Measurements from ENCODE around the gene ADAMTS12.
"Not testable (repeated sequence)": the region's sequence is repeated elsewhere in the genome, so short reads cannot be mapped to it uniquely, and the experiment has no call there.

Gene ADAMTS12

GRCh38 chr5:33582417-33582816 is 309.4 kb downstream of the ADAMTS12 start:
- DNase-seq (ENCODE audit: low read depth): no peak

- DNase-seq (ENCODE audit: low read depth): no peak
Observed at GRCh38 chr5:33579789-33580188, 312.0 kb downstream of the ADAMTS12 start.

- DNase-seq (ENCODE audit: low read depth): no peak
Observed at GRCh38 chr5:33579152-33579551, 312.6 kb downstream of the ADAMTS12 start.

GRCh38 chr5:33576726-33577590 is 314.8 kb downstream of the ADAMTS12 start:
- DNase-seq (ENCODE audit: low read depth): no peak

GRCh38 chr5:33565324-33565723 is 326.5 kb downstream of the ADAMTS12 start:
- no peak for DNase-seq (ENCODE audit: low read depth)

- DNase-seq (ENCODE audit: low read depth): no peak
Observed at GRCh38 chr5:33563983-33564908, 327.5 kb downstream of the ADAMTS12 start.

GRCh38 chr5:33563530-33563929 is 328.3 kb downstream of the ADAMTS12 start:
- no peak for DNase-seq (ENCODE audit: low read depth)

- no peak for DNase-seq (ENCODE audit: low read depth)
Observed at GRCh38 chr5:33558489-33558888, 333.3 kb downstream of the ADAMTS12 start.

- no peak for DNase-seq (ENCODE audit: low read depth)
Observed at GRCh38 chr5:33557605-33558004, 334.2 kb downstream of the ADAMTS12 start.

GRCh38 chr5:33556330-33557328 is 335.2 kb downstream of the ADAMTS12 start:
- DNase-seq (ENCODE audit: low read depth): no peak

- no peak for DNase-seq (ENCODE audit: low read depth)
Observed at GRCh38 chr5:33549982-33550567, 341.7 kb downstream of the ADAMTS12 start.

GRCh38 chr5:33539790-33540189 is 352.0 kb downstream of the ADAMTS12 start:
- DNase-seq (ENCODE audit: low read depth): not testable (repeated sequence)

- no peak for DNase-seq (ENCODE audit: low read depth)
Observed at GRCh38 chr5:33539212-33539611, 352.6 kb downstream of the ADAMTS12 start.

- DNase-seq (ENCODE audit: low read depth): no peak
Observed at GRCh38 chr5:33538201-33538600, 353.6 kb downstream of the ADAMTS12 start.

GRCh38 chr5:33537240-33537639 is 354.6 kb downstream of the ADAMTS12 start:
- no peak for DNase-seq (ENCODE audit: low read depth)

GRCh38 chr5:33536802-33537201 is 355.0 kb downstream of the ADAMTS12 start:
- DNase-seq (ENCODE audit: low read depth): no peak

GRCh38 chr5:33531824-33532223 is 360.0 kb downstream of the ADAMTS12 start:
- DNase-seq (ENCODE audit: low read depth): no peak

- no peak for DNase-seq (ENCODE audit: low read depth)
Observed at GRCh38 chr5:33531037-33531298, 360.8 kb downstream of the ADAMTS12 start.

- DNase-seq (ENCODE audit: low read depth): no peak
Observed at GRCh38 chr5:33530183-33531036, 361.4 kb downstream of the ADAMTS12 start.

GRCh38 chr5:33527696-33528095 is 364.1 kb downstream of the ADAMTS12 start:
- DNase-seq (ENCODE audit: low read depth): no peak

- DNase-seq (ENCODE audit: low read depth): no peak
Observed at GRCh38 chr5:33526755-33527154, 365.0 kb downstream of the ADAMTS12 start.

Data from stimulated activated CD8-positive, alpha-beta memory T cell treated with anti-CD3 and anti-CD28 coated beads, Interleukin-7, amount 100 ng/mL, for 24 hours (primary cell).